ENCODE measurements around the gene NSMCE4A.
"Not testable (repeated sequence)": the region's sequence is repeated elsewhere in the genome, so short reads cannot be mapped to it uniquely, and the experiment has no call there.

Gene NSMCE4A

DNA sequence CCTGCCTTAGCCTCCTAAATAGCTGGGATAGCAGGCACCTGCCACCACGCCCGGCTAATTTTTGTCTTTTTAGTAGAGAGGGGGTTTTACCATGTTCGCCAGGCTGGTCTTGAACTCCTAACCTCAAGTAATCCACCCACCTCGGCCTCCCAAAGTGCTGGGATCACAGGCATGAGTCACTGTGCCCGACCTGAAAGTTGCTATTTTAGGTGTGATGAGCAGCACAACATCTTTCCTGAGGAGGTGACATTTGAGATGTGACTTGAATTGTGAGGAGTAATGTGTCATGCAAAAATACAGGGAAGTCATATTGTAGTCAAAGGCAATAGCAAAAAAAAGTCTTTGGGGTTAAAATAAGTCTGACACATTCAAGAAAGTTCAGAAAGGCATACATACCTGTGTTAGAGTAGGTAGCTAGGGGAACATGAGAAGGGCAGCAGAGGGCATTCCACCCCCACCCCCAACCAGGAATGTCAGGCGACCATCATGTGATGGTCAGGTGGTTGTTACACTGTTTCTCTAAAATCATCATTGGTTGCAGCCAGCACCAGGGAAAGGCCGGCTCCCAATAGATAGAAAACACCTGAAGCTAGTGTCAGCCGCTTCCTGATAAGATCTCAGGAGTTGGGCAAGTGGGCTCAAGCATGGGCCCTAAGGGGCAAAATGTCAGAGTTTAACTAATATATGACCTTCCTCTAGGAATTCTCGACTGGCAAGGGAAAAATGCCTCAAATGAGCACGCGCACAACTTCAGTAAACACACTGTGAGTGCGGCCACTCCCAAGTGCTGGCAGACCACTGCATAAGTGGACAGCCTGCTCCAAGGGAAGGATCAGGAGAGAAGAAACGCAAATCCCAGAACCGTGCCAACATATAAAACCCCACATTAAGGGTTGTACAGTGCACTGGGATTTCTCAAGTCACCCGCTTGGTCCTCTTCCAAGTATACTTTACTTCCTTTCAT, 13.6 kb upstream of the NSMCE4A start, which contains the start of gene TACC2:
Gene TACC2 (plus strand): TSS at position 803 of the 964 bp plus-strand sequence. CDS start 32,819 bp downstream, outside the sequence.
- no peak for DNase-seq (ENCODE audit: low read depth in 2 of 2)

DNA sequence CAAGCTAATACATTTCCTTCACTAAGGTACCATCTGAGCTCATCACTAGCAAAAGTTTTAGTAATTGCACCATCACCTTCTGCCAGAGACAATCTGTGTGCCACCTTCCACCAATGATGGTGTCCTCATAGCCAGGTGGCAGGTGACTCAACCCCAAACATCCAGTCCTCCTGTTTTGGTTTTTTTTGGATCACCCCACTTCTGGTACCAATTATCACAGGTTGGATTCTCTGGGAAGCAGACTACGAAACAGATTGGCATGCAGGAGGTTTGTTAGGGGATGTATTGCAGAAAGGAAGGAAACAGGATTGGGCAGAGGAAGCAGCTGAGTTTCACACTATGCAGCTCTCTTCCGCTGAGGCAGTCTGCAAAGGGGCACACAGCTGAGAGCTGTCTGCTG, 9.4 kb upstream of the NSMCE4A start:
- no peak for DNase-seq (ENCODE audit: low read depth in 2 of 2)

DNA sequence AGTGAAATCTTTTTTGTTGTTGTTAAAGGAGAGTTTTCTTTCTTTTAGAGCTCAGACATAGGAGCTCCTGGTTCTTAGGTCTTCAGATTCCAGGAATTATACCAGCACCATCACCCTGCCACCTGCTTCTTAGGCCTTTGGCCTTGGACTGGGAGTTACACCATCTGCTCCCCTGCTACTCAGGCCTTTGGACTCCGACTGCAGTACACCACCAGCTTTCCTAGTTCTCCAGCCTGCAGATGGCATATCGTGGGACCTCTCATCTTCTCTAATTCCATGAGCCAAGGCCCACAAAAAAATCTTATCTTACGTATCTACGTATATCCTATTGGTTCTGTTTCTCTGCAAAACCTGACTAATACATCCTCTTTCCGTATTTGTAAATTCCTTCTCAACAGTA, 8.8 kb upstream of the NSMCE4A start:
- DNase-seq (ENCODE audit: low read depth in 2 of 2), result no peak

DNA sequence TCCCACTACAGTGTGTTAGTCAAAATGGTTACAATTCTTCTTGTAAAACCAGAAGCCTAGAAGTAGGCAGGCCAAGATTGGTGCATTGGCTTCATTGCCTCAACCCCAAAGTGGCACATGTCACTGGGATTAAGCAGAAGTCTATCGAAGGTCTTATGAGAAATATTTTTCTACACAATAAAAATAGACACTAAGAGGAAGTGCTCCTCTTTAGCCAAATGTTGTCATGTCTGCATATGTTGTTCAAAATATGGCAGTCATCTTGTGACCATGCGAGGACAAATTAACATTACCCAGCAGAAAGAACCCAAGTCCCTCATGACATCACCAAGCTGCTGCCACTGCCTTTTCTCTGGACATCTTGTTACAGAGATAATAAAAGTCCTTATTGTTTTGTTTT, 6.3 kb upstream of the NSMCE4A start:
- DNase-seq (ENCODE audit: low read depth in 2 of 2), result no peak

DNA sequence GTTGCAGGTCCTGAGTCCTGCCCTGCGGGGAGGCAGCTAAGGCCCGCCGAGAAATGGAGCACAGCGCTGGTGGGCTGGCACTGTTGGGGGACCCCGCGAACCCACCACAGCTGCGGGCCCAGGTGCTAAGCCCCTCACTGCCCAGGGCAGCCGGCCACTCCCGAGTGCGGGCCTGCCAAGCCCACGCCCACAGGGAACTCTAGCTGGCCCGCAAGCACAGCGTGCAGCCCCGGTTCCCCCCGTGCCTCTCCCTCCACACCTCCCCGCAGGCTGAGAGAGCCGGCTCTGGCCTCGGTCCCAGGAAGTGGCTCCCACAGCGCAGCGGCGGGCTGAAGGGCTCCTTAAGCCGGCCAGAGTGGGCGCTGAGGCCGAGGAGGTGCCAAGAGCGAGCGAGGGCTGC, 3.5 kb upstream of the NSMCE4A start:
- DNase-seq (ENCODE audit: low read depth in 2 of 2), result no peak

DNA sequence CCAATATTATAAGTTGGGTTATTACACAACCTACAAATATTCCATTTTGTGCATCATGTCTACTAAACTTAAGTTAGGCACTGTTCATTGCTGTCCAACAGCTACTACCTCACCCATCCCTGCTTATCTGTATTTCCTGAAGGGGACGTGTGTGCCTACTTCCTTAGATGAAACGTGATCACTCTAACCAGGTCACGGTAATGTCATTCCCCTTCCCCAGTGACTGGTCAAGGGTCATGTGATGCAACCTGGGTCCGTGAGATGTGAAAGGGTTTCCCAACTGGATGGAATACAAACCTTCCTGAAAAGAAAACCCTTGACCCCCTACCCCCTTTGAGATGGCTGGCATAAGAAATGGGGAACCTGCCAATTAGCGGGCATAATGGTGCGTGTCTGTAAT, 1.6 kb upstream of the NSMCE4A start:
- no peak for DNase-seq (ENCODE audit: low read depth in 2 of 2)

DNA sequence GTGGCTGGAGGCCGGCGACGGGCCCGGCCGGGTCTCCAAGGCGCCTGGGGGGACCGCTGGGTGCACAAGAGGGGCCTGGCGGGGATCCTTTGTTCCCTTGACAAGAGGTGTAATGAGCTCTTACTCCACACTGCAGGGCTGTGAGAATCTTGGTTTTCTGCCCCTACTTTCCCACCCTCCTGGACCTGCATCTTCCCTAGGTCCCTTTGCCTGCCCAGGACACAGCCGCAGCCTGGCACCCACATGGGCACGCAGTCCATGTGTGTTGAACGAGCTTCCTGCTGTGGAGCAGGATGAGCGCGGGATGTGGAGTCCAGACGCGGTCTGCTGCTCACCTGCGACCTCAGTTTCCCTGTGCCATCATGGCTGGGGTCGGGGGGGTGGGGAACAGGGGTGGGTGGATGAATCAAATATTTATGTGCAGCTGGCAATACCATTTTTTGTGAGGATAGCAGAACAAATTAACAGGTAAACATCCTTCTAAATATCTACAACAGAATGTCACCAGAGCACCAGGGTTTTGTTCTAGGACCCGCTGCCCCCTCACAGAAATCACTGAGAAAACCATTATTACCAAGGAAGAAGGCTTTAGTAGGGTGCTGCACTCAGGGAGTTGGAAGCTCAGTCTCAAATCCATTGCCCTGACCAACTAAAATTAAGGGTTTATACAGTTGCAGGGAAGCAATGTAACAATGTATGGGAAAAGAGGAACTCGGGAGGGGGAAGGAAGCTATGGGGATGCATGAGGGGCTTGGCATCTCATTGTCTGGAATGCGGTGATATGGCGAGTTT, 474 bp upstream of the NSMCE4A start:
- no peak for DNase-seq (ENCODE audit: low read depth in 2 of 2)

DNA sequence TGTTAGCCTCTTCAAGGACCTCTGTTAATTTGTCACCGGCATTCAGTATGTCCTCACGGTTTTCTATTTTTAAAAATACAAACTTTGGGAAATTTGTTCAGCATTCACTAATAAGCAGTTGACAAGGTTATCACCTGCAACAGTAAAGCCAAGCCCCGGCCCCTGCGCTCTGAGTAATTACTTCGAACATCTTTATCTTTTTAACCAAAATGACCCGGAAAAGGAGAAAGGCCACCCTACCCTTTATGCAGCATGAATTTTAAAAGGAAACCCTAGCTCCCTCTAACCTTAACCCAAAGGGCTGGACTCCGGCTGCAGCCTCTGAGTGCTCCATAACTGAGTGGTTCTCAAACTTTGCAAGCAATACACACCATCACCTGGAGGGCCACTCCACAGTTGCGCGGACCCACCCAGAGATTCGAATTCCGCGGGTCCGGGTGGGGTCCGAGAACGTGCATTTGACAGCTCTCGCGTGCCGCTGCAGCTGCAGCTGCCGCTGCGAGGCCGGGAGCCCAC, 940 bp downstream of the NSMCE4A start:
- no peak for DNase-seq (ENCODE audit: low read depth in 2 of 2)

DNA sequence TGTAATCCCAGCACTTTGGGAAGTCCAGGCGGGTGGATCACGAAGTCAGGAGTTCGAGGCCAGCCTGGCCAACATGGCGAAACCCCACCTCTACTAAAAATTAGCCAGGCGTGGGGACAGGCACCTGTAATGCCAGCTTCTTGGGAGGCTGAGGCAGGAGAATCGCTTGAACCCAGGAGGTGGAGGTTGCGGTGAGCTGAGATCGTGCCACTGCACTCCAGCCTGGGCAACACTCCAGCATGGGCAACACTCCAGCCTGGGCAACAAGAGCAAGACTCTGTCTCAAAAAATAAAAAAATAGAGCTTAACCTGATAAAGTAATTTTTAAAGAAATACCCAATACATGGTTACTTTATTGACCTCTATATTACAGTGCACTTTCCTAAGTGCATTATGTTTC, 5.9 kb downstream of the NSMCE4A start:
- DNase-seq (ENCODE audit: low read depth in 2 of 2), result not testable (repeated sequence)

DNA sequence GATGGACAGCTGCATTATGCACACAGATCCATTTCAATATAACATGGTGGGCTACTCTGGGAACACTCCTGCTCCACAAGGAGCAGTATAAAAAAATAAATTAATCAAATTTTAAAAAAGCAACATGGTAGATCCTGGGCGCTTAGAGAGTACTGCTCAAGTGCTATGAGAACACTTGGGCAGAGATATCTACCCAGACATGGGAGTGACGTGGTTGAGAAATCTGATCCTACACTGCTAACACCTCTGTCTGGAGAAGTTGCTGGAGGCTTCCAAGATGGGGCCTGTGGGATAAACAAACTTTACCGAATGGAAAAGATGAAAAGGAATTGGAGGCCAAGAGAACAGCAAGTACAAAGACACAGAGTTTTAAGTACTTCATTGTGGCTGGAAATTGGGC, 9.0 kb downstream of the NSMCE4A start:
- no peak for DNase-seq (ENCODE audit: low read depth in 2 of 2)

DNA sequence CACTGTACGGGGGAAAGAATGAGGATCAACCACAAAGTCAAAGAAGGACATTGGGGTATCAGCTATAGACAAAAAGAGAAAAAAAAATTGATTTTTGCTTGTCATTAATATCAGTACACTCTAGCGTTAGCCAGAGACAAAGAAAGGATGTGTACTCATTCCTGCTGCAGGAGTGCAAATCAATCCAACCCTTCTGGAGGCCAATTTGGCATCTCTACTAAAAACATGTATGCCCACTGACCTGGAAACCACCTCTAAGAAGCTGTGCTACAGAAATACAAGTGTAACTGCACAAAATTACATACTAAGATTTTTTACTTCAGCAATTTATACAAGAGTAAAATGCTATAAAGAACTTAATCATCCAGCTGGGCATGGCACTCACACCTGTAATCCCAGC, 13.6 kb downstream of the NSMCE4A start:
- DNase-seq (ENCODE audit: low read depth in 2 of 2), result no peak

DNA sequence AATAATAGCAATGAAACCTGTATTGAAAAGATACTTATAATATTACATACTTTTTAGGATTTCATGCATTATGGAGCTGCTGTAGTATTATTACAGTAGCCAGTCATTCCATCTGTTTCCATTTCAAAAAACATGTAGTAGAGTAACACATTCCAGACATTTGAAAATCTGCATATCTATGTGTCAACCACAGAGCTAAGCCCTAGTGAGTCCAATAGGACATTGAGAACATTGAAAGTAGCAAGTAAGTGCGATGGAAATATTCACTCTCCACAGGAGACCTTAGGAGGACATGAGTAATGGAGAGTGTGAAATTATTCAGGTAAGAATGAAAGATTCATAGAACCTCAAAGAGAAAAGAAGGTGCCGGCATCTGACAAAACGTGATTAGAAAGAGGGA, 15.3 kb downstream of the NSMCE4A start:
- no peak for DNase-seq (ENCODE audit: low read depth in 2 of 2)

DNA sequence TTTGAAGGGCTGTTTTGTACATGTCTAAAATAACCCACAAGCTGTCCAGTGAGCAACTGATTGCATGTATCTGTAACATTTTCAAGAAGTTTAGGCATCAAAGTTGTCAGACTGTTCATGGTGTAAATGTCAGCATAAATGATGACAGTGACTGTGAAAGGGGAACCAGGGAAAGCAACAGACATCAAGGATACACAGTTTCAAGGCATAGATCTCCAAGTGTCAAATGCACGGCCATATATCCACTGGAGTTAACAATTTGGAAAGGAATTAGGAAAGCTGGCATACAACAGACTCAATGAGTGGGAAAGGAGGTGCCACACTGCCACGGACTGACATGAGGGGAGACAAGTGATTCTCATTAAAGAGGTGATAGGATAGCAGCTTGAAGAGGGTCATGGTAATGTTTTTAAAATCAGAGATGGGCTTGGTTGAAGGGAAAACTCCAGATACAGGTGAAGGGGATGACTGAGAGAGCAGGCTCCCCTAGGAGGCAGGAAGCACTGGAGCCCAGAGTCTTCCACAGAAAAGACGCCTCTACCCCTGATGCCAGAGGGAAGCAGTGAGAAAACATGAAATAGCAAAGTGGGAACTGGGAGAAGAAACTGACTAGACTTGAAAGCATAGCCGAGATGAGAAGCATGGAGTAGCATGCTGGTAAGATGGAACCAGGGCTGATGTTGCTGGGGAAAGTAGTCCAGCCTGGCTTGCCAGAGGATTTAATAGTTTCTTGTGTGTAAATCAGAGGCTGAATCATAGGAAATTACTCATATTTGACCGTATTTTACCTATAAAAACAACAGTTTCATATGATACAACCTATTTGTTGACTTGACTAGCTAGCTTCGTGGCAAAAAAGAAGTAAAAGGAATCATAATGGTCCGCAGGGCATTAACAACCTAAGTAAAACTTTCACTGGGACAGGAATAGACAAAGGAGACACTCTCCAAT, 18.6 kb downstream of the NSMCE4A start:
- DNase-seq (ENCODE audit: low read depth in 2 of 2), result no peak

DNA sequence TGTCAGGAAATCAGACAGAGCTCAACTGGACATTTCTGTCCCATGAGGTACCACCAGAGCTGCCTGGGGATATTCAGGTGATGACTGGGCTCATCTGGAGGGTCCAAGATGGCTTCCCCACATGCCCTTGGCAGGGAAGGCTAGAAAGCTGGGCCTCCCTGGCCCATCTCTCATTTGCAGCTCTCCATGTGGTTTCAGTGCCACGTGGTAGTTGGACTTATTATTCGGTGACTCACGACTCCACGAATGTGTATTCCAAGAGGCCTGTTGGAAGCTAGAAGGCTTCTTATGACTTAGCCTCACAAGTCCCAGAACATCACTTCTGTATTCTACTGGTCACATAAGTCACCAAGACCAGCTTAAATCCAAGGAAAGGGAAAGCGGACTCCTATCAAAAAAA, 22.8 kb downstream of the NSMCE4A start:
- DNase-seq (ENCODE audit: low read depth in 2 of 2), result no peak

DNA sequence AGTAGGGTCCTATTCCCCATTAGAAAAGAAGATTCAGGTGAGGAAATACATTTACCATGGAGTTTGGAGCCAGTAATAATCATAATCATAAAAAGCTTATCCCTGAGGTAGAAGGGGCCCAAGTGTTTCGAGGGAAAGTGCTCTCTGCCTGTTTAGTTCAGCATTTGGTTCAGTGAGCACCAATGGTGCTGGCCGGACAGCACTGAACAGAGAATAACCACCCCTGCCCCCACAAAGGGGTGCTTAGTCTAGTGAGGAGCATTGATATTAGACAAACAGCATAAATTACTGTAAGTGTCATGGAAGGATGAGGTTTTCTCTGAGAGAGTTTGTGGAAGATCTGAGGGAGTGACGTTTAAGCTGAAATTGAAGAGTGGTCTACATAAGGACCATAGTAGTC, 25.6 kb downstream of the NSMCE4A start:
- no peak for DNase-seq (ENCODE audit: low read depth in 2 of 2)

DNA sequence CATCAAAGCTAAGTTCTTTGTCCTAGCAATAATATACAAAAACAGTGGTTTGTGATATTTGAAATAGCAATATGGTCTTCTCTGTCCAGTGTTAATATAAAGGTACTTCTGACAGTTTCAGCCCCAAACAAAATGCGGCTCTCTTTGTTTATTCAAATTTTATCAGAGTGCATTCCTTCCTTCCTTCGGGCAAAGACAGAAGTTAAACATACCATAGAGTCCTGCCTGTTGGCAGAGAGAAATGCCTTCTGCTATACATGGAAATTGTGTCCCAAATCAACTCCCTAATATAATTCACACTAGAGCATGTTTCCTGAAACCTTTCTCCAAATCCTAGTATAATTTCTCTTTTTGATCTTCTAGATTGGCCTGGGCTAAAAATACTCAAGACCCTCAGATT, 26.0 kb downstream of the NSMCE4A start:
- DNase-seq (ENCODE audit: low read depth in 2 of 2), result no peak

DNA sequence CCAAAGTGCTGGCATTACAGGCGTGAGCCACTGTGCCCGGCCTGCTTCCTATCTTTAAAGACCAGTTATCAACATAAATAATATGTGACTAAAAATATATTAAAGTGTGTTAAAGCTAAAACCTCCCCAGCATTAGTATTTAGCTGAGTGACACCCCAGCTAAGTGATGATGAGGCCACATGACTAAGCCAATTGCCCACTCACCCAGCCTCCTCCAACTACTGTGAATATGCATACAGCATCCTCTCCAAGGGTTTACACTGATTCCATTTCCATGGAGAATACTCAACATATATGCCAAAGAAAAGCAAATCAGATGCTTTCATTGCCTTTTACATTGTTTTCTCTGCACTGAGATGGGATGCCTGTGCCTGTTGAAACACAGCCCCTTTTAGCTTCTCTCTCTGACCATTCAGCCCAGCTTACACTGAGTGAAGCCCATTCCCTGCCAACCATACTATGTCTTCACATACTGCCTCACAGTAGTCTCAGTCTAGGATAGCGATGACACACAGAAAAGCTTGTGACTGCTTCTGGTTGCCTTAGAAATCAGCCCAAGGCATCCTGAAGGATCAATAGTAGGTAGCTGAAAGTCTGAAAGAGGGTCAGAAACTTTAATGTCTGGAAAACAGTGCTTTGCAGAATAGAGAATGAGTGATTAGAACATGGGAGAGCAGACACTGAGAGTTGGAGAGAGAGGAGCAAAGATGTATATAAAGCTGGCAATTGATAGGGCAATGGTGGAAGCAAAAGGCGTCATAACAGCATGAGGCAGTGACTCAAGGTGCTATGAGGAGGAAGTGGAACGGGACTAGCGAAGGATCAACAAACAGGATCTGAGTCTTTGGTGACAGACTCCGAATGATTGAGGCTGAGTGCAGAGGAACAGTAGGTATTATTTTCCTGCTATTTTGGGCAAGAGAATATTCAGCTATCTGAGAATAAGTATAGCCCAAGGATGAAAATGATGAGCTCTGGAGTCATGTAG, 27.4 kb downstream of the NSMCE4A start:
- no peak for DNase-seq (ENCODE audit: low read depth in 2 of 2)

DNA sequence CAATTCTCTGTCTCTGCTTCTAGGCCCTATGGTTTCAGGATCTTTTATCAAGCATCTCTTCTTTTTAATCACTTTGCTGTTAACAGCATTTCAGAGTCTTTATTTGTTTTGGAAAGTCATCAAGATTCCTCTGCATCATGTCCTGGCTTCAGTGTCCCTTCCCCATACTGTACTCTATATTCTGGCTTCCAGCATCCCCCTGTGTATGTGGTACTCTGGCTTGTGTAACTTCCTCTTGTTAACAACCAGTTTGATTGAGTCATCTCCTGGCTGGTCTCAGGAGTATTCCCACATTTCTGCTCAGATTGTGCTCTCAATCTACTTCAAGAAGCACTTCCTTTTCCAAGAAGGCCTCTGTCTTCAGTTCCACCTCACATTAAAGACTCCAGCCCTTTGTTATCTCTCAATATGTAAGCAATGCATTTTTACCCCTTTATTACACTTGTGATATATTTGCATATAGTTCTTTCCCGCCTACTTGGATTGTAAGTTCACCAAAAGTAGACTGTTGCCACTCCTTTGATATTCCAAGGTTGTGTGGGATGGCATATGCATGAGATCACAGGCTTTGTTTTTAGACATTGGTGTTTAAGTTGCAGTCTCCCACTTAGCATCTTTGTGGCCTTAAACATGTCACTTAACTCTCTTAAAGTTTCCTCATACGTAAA, 32.1 kb downstream of the NSMCE4A start:
- no peak for DNase-seq (ENCODE audit: low read depth in 2 of 2)

DNA sequence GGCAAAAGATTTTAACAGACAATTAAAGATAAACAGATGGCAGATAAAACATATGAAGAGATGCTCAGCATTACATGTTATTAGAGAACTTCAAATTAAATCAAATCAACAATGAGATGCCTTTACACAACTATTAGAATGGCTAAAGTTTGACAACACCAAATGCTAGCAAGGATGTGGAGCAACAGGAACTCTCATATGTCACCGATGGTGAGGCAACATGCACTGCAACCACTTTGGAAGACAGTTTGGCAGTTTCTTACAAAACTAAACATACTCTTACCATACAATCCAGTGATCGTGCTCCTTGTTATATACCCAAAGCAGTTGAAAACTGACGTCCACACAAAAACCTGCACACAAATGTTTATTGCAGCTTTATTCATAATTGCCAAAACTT, 33.5 kb downstream of the NSMCE4A start:
- DNase-seq (ENCODE audit: low read depth in 2 of 2), result no peak

DNA sequence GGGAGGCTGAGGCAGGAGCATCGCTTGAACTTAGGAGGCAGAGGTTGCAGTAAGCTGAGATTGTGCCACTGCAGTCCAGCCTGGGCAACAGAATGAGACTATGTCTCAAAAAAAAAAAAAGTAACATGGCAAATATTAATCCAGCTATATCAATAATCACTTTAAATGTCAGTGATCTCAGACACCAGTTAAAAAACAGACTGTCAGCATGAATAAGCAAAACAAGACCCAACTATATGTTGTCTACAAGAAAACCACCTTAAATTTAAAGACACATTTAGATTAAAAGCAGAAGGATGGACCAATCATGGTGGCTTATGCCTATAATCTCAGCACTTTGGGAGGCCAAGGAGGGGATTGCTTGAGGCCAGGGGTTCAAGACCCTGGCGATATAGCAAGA, 38.7 kb downstream of the NSMCE4A start:
- no peak for DNase-seq (ENCODE audit: low read depth in 2 of 2)
